ENCODE measurements around the gene PSMA1.

Gene PSMA1

DNA sequence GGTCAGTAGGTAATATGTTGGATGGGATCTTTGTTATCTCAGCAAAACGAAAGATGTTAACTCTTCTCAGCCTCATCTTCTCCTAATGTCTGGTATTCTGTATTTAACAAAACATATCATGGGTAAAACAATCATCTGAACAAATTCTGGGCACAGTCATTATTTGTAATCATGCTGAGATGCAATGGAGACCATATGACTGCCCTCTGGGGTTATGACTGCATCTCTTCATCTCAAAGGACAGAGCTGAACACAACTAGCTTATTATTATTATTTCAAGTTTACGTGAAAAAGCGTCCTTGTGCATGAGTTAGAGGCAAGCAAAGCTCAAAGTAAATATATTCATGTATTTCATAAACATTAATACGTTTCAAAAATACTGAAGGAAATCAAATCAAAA, 29.7 kb upstream of the PSMA1 start (continued):
- TF ChIP-seq WT1 (tag by site-specific recombination; IDR thresholded peaks at IDR 0.05) = no peak

- no peaks in the 10 kb centered on the region for H3K9me3 ChIP-seq (ENCODE audit: control insufficient read depth, insufficient read depth, low read depth, low read length)
- ChIA-PET CTCF (no interaction called here), POLR2A (no interaction called here)
- H3K4me3 ChIP-seq (ENCODE audit: low read depth, low read length) = no peak overlapping the region
- no peaks in the 10 kb centered on the region for H3K36me3 ChIP-seq (ENCODE audit: control insufficient read depth in 2 of 2, insufficient read depth in 1 of 2, low read length in 2 of 2)
- H3K27ac ChIP-seq (ENCODE audit: extremely low read depth, low read depth, low read length) = no peak overlapping the region
- TF ChIP-seq BCL11B (tag by site-specific recombination; IDR thresholded peaks at IDR 0.05; ENCODE audit: low read depth) (no peak), ZNF792 (tag by site-specific recombination; IDR thresholded peaks at IDR 0.05) (no peak), ZSCAN18 (tag by site-specific recombination; IDR thresholded peaks at IDR 0.05) (no peak), ZNF791 (tag by site-specific recombination; IDR thresholded peaks at IDR 0.05) (no peak), ZNF664 (tag by site-specific recombination; IDR thresholded peaks at IDR 0.05) (no peak), ZNF266 (tag by site-specific recombination; IDR thresholded peaks at IDR 0.05; ENCODE audit: low read depth) (no peak), SETDB1 (IDR thresholded peaks at IDR 0.05; ENCODE audit: insufficient read length, low read length) (no peak), ZNF423 (tag by site-specific recombination; IDR thresholded peaks at IDR 0.05) (no peak), ZSCAN23 (tag by site-specific recombination; IDR thresholded peaks at IDR 0.05) (no peak)
- TF ChIP-seq, protein P1, sequence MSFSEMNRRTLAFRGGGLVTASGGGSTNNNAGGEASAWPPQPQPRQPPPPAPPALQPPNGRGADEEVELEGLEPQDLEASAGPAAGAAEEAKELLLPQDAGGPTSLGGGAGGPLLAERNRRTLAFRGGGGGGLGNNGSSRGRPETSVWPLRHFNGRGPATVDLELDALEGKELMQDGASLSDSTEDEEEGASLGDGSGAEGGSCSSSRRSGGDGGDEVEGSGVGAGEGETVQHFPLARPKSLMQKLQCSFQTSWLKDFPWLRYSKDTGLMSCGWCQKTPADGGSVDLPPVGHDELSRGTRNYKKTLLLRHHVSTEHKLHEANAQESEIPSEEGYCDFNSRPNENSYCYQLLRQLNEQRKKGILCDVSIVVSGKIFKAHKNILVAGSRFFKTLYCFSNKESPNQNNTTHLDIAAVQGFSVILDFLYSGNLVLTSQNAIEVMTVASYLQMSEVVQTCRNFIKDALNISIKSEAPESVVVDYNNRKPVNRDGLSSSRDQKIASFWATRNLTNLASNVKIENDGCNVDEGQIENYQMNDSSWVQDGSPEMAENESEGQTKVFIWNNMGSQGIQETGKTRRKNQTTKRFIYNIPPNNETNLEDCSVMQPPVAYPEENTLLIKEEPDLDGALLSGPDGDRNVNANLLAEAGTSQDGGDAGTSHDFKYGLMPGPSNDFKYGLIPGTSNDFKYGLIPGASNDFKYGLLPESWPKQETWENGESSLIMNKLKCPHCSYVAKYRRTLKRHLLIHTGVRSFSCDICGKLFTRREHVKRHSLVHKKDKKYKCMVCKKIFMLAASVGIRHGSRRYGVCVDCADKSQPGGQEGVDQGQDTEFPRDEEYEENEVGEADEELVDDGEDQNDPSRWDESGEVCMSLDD (tag by site-specific recombination; IDR thresholded peaks at IDR 0.05) = no peak
- TF ChIP-seq, protein P2, sequence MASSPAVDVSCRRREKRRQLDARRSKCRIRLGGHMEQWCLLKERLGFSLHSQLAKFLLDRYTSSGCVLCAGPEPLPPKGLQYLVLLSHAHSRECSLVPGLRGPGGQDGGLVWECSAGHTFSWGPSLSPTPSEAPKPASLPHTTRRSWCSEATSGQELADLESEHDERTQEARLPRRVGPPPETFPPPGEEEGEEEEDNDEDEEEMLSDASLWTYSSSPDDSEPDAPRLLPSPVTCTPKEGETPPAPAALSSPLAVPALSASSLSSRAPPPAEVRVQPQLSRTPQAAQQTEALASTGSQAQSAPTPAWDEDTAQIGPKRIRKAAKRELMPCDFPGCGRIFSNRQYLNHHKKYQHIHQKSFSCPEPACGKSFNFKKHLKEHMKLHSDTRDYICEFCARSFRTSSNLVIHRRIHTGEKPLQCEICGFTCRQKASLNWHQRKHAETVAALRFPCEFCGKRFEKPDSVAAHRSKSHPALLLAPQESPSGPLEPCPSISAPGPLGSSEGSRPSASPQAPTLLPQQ (tag by site-specific recombination; IDR thresholded peaks at IDR 0.05) = no peak
- no peaks in the 10 kb centered on the region for H3K4me1 ChIP-seq (ENCODE audit: control insufficient read depth, insufficient read depth, low read length)
Observed at GRCh38 chr11:14547440-14547839, 27.3 kb upstream of the PSMA1 start.

DNA sequence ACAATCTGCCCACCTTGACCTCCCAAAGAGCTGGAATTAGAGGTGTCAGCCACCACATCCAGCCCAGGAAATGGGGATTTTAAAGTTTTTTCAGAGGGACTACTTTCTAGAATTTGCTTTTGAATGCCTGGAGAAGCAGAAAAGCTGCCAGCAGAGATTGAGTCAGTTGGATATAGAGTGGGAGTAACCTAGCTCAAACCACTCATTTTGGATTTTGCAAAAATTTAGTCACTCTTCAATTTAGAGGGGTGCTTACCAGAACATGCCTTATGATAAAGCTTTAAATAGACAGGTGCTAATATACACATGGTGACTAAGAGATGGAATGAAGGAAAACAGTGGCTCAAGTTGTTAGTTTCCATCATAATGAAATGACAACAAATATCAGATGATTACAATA, 26.5 kb upstream of the PSMA1 start:
- H3K4me3 ChIP-seq (ENCODE audit: low read depth, low read length) = no peak overlapping the region
- POLR2A ChIA-PET = no interaction called here
- no peak for TF ChIP-seq ZNF350 (tag by site-specific recombination; IDR thresholded peaks at IDR 0.05)
- no peak for TF ChIP-seq MYNN (tag by site-specific recombination; IDR thresholded peaks at IDR 0.05; ENCODE audit: borderline replicate concordance)
- TF ChIP-seq, protein P2 (tag by site-specific recombination; IDR thresholded peaks at IDR 0.05) = no peak
- TF ChIP-seq, protein P3, sequence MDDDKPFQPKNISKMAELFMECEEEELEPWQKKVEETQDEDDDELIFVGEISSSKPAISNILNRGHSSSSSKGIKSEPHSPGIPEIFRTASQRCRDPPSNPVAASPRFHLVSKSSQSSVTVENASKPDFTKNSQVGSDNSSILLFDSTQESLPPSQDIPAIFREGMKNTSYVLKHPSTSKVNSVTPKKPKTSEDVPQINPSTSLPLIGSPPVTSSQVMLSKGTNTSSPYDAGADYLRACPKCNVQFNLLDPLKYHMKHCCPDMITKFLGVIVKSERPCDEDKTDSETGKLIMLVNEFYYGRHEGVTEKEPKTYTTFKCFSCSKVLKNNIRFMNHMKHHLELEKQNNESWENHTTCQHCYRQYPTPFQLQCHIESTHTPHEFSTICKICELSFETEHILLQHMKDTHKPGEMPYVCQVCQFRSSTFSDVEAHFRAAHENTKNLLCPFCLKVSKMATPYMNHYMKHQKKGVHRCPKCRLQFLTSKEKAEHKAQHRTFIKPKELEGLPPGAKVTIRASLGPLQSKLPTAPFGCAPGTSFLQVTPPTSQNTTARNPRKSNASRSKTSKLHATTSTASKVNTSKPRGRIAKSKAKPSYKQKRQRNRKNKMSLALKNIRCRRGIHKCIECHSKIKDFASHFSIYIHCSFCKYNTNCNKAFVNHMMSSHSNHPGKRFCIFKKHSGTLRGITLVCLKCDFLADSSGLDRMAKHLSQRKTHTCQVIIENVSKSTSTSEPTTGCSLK (tag by site-specific recombination; IDR thresholded peaks at IDR 0.05) = no peak
- TF ChIP-seq YY2 (tag by site-specific recombination; IDR thresholded peaks at IDR 0.05) = no peak
- TF ChIP-seq ZBTB44 (tag by site-specific recombination; IDR thresholded peaks at IDR 0.05) = no peak
- no peak for TF ChIP-seq ZNF580 (tag by site-specific recombination; IDR thresholded peaks at IDR 0.05)
- TF ChIP-seq PATZ1 (tag by site-specific recombination; IDR thresholded peaks at IDR 0.05) = no peak
- no peaks in the 10 kb centered on the region for H3K36me3 ChIP-seq (ENCODE audit: control insufficient read depth in 2 of 2, insufficient read depth in 1 of 2, low read length in 2 of 2)
- no peak overlapping the region for H3K27ac ChIP-seq (ENCODE audit: extremely low read depth, low read depth, low read length)
- no peaks in the 10 kb centered on the region for H3K9me3 ChIP-seq (ENCODE audit: control insufficient read depth, insufficient read depth, low read depth, low read length)
- CTCF ChIA-PET = interaction anchor here (0.7 to 1.8 kb wide), 4 partner anchors 10 to 361 kb away, joined by 3 to 5 read pairs (median 4); no protein-coding TSS in a partner anchor
- H3K4me1 ChIP-seq (ENCODE audit: control insufficient read depth, insufficient read depth, low read length) = no peaks in the 10 kb centered on the region
